Measurements from ENCODE around the gene COL4A2.

DNA sequence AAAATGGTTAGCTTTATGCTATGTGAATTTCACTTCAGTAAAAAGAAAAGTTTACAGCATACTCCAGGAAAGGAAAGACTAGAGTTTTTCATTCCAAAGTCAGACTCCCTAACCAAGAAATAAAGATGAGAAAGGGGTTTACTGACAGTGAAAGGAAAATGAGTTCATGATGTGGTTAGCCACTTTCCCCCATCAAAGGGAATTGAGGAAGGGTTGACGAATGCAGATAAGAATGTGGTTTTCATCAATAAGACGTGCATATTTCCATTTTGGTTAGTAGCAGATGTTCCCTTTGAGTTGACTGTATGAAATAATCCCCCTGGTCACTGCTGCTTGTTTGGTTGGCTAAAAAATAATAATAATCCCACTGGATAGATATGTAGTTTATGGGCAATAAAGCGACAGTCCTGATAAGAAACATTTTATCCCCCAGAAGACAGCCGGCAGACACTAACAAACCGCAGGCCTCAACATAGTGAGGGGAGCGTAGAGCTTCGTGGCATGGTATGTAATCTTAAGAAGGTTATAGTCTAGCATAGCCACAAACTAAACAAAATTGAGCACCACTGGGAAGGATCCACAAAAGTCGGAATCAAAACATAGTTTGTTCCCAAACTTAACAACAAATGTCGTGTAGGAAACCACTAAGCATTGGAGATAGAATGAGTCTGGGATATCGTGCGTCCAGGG, 114.8 kb downstream of the COL4A2 start:
- TF ChIP-seq POLR2A (IDR thresholded peaks at IDR 0.05; ENCODE audit: low read depth, low read length) (no peak), TAF1 (IDR thresholded peaks at IDR 0.05; ENCODE audit: borderline replicate concordance, low read depth, low read length) (no peak), POLR2AphosphoS5 (IDR thresholded peaks at IDR 0.05; ENCODE audit: low read depth, low read length) (no peak)
